ENCODE measurements around the gene PXN. TPM values are rescaled to one million over a fixed set of nuclear protein-coding genes. Genes with fewer than 3 reads are reported as not detected.
A peak's percentile ranks its signal among the peaks of the same experiment; 100 is the strongest.

The PXN gene
- total RNA-seq (2014; rRNA removed; shearing (Covaris generic)): 76.1 and 89.9 TPM in 2 replicates

GRCh38 chr12:120265473-120266179 is at the start of gene PXN:
TSS of gene PXN (minus strand) at chr12:120265730. CDS start at chr12:120265629, 101 bp downstream.
- peak; percentile 99 for DNase-seq
- H3K27me3 ChIP-seq (ENCODE audit: control insufficient read depth, insufficient read depth, low read length): no peaks in the 10 kb centered on the region
- 0 out of 2 replicates have a peak, but pooled peaks cover 3% of the 10 kb centered on the region for H3K36me3 ChIP-seq (replicated peaks; ENCODE audit: control insufficient read depth, insufficient read depth, low read length)
- peak within 1 kb of the TSS; percentile 95 for H3K4me3 ChIP-seq (ENCODE audit: insufficient read depth, low read depth, low read length)

- H3K4me3 ChIP-seq (ENCODE audit: insufficient read depth, low read depth, low read length): no peak overlapping the region
- H3K27me3 ChIP-seq (ENCODE audit: control insufficient read depth, insufficient read depth, low read length): no peaks in the 10 kb centered on the region
- DNase-seq: peak; percentile 76
These were observed 48.7 kb upstream of the PXN start for GRCh38 chr12:120314220-120314619.

GRCh38 chr12:120301962-120302815 is 36.7 kb upstream of the PXN start, which contains the start of gene SIRT4:
TSS of gene SIRT4 (plus strand) at chr12:120302321. CDS start at chr12:120303562, 1,241 bp downstream.
- H3K4me3 ChIP-seq (ENCODE audit: insufficient read depth, low read depth, low read length): peak within 1 kb of the TSS; percentile 46
- no peaks in the 10 kb centered on the region; the same call in 1 of the 2 replicates for H3K36me3 ChIP-seq (replicated peaks; ENCODE audit: control insufficient read depth, insufficient read depth, low read length)
- no peaks in the 10 kb centered on the region for H3K27me3 ChIP-seq (ENCODE audit: control insufficient read depth, insufficient read depth, low read length)
- peak; percentile 91 for DNase-seq

More at GRCh38 chr12:120314220-120314619, 48.7 kb upstream of the PXN start:
- H3K36me3 ChIP-seq (replicated peaks; ENCODE audit: control insufficient read depth, insufficient read depth, low read length): no peaks in the 10 kb centered on the region

- Histone ChIP-seq H3K36me3 (replicated peaks; ENCODE audit: control insufficient read depth, insufficient read depth, low read length) (no peaks in the 10 kb centered on the region), H3K4me3 (ENCODE audit: insufficient read depth, low read depth, low read length) (peak within 1 kb of the TSS; percentile 68), H3K27me3 (ENCODE audit: control insufficient read depth, insufficient read depth, low read length) (no peaks in the 10 kb centered on the region)
- DNase-seq: peak; percentile 60
These were observed 27.4 kb upstream of the PXN start, which contains the start of gene RNU4-1 for GRCh38 chr12:120292661-120293531. TSS of gene RNU4-1 (minus strand) at chr12:120293237.

- DNase-seq: no peak
- peak overlapping the region; percentile 68 for H3K4me3 ChIP-seq (ENCODE audit: insufficient read depth, low read depth, low read length)
- H3K36me3 ChIP-seq (replicated peaks; ENCODE audit: control insufficient read depth, insufficient read depth, low read length): no peaks in the 10 kb centered on the region
- H3K27me3 ChIP-seq (ENCODE audit: control insufficient read depth, insufficient read depth, low read length): no peaks in the 10 kb centered on the region
These were observed 26.8 kb upstream of the PXN start for GRCh38 chr12:120292411-120292660.

- H3K27me3 ChIP-seq (ENCODE audit: control insufficient read depth, insufficient read depth, low read length): no peaks in the 10 kb centered on the region
- DNase-seq: peak; percentile 38
- H3K4me3 ChIP-seq (ENCODE audit: insufficient read depth, low read depth, low read length): peak overlapping the region; percentile 35
- H3K36me3 ChIP-seq (replicated peaks; ENCODE audit: control insufficient read depth, insufficient read depth, low read length): no peaks in the 10 kb centered on the region
These were observed 25.2 kb upstream of the PXN start for GRCh38 chr12:120290609-120291305.

- Histone ChIP-seq H3K4me3 (ENCODE audit: insufficient read depth, low read depth, low read length) (no peak overlapping the region), H3K36me3 (replicated peaks; ENCODE audit: control insufficient read depth, insufficient read depth, low read length) (no peaks in the 10 kb centered on the region), H3K27me3 (ENCODE audit: control insufficient read depth, insufficient read depth, low read length) (no peaks in the 10 kb centered on the region)
- no peak for DNase-seq
These were observed 22.0 kb upstream of the PXN start for GRCh38 chr12:120287491-120287890.

- Histone ChIP-seq H3K36me3 (replicated peaks; ENCODE audit: control insufficient read depth, insufficient read depth, low read length) (no peaks in the 10 kb centered on the region), H3K27me3 (ENCODE audit: control insufficient read depth, insufficient read depth, low read length) (no peaks in the 10 kb centered on the region), H3K4me3 (ENCODE audit: insufficient read depth, low read depth, low read length) (no peak overlapping the region)
- DNase-seq: no peak
These were observed 21.4 kb upstream of the PXN start for GRCh38 chr12:120286768-120287490.

- no peak for DNase-seq
- Histone ChIP-seq H3K4me3 (ENCODE audit: insufficient read depth, low read depth, low read length) (no peak overlapping the region), H3K36me3 (replicated peaks; ENCODE audit: control insufficient read depth, insufficient read depth, low read length) (no peaks in the 10 kb centered on the region), H3K27me3 (ENCODE audit: control insufficient read depth, insufficient read depth, low read length) (no peaks in the 10 kb centered on the region)
These were observed 18.9 kb upstream of the PXN start for GRCh38 chr12:120284381-120284780.

- Histone ChIP-seq H3K4me3 (ENCODE audit: insufficient read depth, low read depth, low read length) (no peak overlapping the region), H3K27me3 (ENCODE audit: control insufficient read depth, insufficient read depth, low read length) (no peaks in the 10 kb centered on the region), H3K36me3 (replicated peaks; ENCODE audit: control insufficient read depth, insufficient read depth, low read length) (no peaks in the 10 kb centered on the region)
- DNase-seq: peak; percentile 69
These were observed 17.8 kb upstream of the PXN start for GRCh38 chr12:120283318-120283717.

GRCh38 chr12:120278137-120279069 is 12.9 kb upstream of the PXN start:
- Histone ChIP-seq H3K27me3 (ENCODE audit: control insufficient read depth, insufficient read depth, low read length) (no peaks in the 10 kb centered on the region), H3K36me3 (replicated peaks; ENCODE audit: control insufficient read depth, insufficient read depth, low read length) (no peaks in the 10 kb centered on the region), H3K4me3 (ENCODE audit: insufficient read depth, low read depth, low read length) (no peak overlapping the region)
- no peak for DNase-seq

- DNase-seq: no peak
- Histone ChIP-seq H3K27me3 (ENCODE audit: control insufficient read depth, insufficient read depth, low read length) (no peaks in the 10 kb centered on the region), H3K36me3 (replicated peaks; ENCODE audit: control insufficient read depth, insufficient read depth, low read length) (no peaks in the 10 kb centered on the region), H3K4me3 (ENCODE audit: insufficient read depth, low read depth, low read length) (no peak overlapping the region)
These were observed 11.2 kb upstream of the PXN start for GRCh38 chr12:120276734-120277133.
